ENCODE measurements around the gene CTNNA3. TPM values are rescaled to one million over a fixed set of nuclear protein-coding genes. Genes with fewer than 3 reads are reported as not detected.

CTNNA3 gene
- total and polyA plus RNA-seq, 2 donors (not counting 3 experiments of a cell fraction or from before 2014, with no cell fraction given) = not detected

GRCh38 chr10:66941491-66941890 is 754.5 kb downstream of the CTNNA3 start:
- ChIA-PET POLR2A (no interaction called here), CTCF (no interaction called here)
- H3K36me3 ChIP-seq (ENCODE audit: control insufficient read depth in 2 of 2, extremely low read depth in 1 of 2, insufficient read depth in 2 of 2, low read length in 2 of 2) = no peaks in the 10 kb centered on the region
- no peaks in the 10 kb centered on the region for H3K4me1 ChIP-seq (ENCODE audit: control insufficient read depth, extremely low read depth, insufficient read depth, low read length)
- no peak overlapping the region for H2AFZ ChIP-seq (ENCODE audit: low read depth, low read length)
- FAIRE-seq (no peak), DNase-seq (ENCODE audit: low read depth, low spot score) (no peak)
- no peaks in the 10 kb centered on the region for H3K9me3 ChIP-seq (replicated peaks; ENCODE audit: control insufficient read depth, insufficient read depth, low read length)
- no peaks in the 10 kb centered on the region for H4K20me1 ChIP-seq (replicated peaks; ENCODE audit: control insufficient read depth, extremely low read depth, insufficient read depth, low read length)
- dilution Hi-C loops (cut with MboI; ENCODE audit: extremely low pct_ligation_motif_present, low sequenced_read_pairs) = no loop called here
- intact Hi-C loops (cut with micrococcal nuclease) = no loop called here
- TF ChIP-seq MYC (IDR thresholded peaks at IDR 0.05; ENCODE audit: low read depth, low read length) (no peak), GATA2 (IDR thresholded peaks at IDR 0.05; ENCODE audit: insufficient read depth, insufficient read length, low read depth, low read length) (no peak), JUN (IDR thresholded peaks at IDR 0.05; ENCODE audit: borderline replicate concordance, insufficient read depth, insufficient read length, low read depth) (no peak), POLR2AphosphoS5 (IDR thresholded peaks at IDR 0.05; ENCODE audit: insufficient read depth, low read depth, low read length) (no peak), CTCF (IDR thresholded peaks at IDR 0.05; ENCODE audit: extremely low read depth in 1 of 2, insufficient read depth in 1 of 2, low read depth in 1 of 2, low read length in 2 of 2) (no peak), EZH2 (IDR thresholded peaks at IDR 0.05; ENCODE audit: borderline replicate concordance, low read depth, low read length, severe bottlenecking) (no peak), FOS (IDR thresholded peaks at IDR 0.05; ENCODE audit: borderline replicate concordance, insufficient read depth, low read length) (no peak), MAX (IDR thresholded peaks at IDR 0.05; ENCODE audit: insufficient read depth, insufficient read length) (no peak), POLR2A (IDR thresholded peaks at IDR 0.05; ENCODE audit: low read depth, low read length) (no peak)
- H3K4me3 ChIP-seq (replicated peaks in 1 of 3; ENCODE audit: insufficient read depth in 1 of 3, low read depth in 1 of 3, low read length in 3 of 3) = no peak overlapping the region
- no peaks in the 10 kb centered on the region for H3K9me1 ChIP-seq (replicated peaks; ENCODE audit: control insufficient read depth, extremely low read depth, insufficient read depth, low read length)
- H3K4me2 ChIP-seq (ENCODE audit: insufficient read depth, low read length) = no peak overlapping the region
- no peaks in the 10 kb centered on the region for H3K79me2 ChIP-seq (ENCODE audit: control insufficient read depth, insufficient read depth, low read length)
- BruUV-seq (replicated peaks) = no TSS peak
- H3K27ac ChIP-seq (ENCODE audit: insufficient read depth, low read depth, low read length) = no peak overlapping the region
- H3K27me3 ChIP-seq (ENCODE audit: control insufficient read depth in 2 of 2, insufficient read depth in 2 of 2, low read length in 2 of 2) = no peaks in the 10 kb centered on the region
- H3K9ac ChIP-seq (replicated peaks; ENCODE audit: extremely low read depth, insufficient read depth, low read length) = no peak overlapping the region
